Skin epidermis (tissue), 12 donors: ENCODE measurements around the gene PLXNB1.
"Not testable (repeated sequence)": the region's sequence is repeated elsewhere in the genome, so short reads cannot be mapped to it uniquely, and the experiment has no call there.

Experiments used
- H3K27ac ChIP-seq, 21 experiments: fragments of 200-600 bp; sonication (generic) in 11 of 21; one replicate each; pipeline ENCODE4 v1.5.0; 2020; ENCODE audit warnings: mild to moderate bottlenecking in 3 of 21, inconsistent platforms in 2 of 21, moderate library complexity in 2 of 21
- H3K4me3 ChIP-seq, 7 experiments: fragments of 200-600 bp; sonication (generic) in 2 of 7; one replicate each; pipeline ENCODE4 v1.5.0; 2020; ENCODE audit warnings: inconsistent platforms in 2 of 7, mild to moderate bottlenecking in 2 of 7, moderate library complexity in 1 of 7

PLXNB1 gene

GRCh38 chr3:48429960-48430707 lies at the start of gene PLXNB1:
PLXNB1 (minus strand) TSS chr3:48430086; CDS start chr3:48424611, 5,475 bp downstream.
- Histone ChIP-seq H3K27ac (peak within 1 kb of the TSS; percentile 72 to 98 (median 91)), H3K4me3 (peak within 1 kb of the TSS; percentile 48 to 91 (median 67))

- H3K4me3 ChIP-seq = peak overlapping the region in 3 of 7 experiments; percentile 12 to 17 (median 15)
- H3K27ac ChIP-seq = peak overlapping the region in 16 of 21 experiments; percentile 3 to 92 (median 74)
These were observed 49.0 kb upstream of the PLXNB1 start for GRCh38 chr3:48478626-48479555.

- Histone ChIP-seq H3K27ac (peak overlapping the region in 18 of 21 experiments; percentile 3 to 92 (median 72)), H3K4me3 (peak overlapping the region in 1 of 7 experiments; percentile 17)
These were observed 48.2 kb upstream of the PLXNB1 start for GRCh38 chr3:48477959-48478520.

- H3K4me3 ChIP-seq = no peak overlapping the region
- peak overlapping the region in 5 of 21 experiments; percentile 7 to 83 (median 35) for H3K27ac ChIP-seq
These were observed 46.7 kb upstream of the PLXNB1 start for GRCh38 chr3:48476426-48477053.

GRCh38 chr3:48475188-48475587 lies 45.3 kb upstream of the PLXNB1 start:
- Histone ChIP-seq H3K4me3 (no peak overlapping the region), H3K27ac (peak overlapping the region in 5 of 21 experiments; percentile 0 to 58 (median 33))

GRCh38 chr3:48474619-48475018 lies 44.7 kb upstream of the PLXNB1 start:
- Histone ChIP-seq H3K4me3 (no peak overlapping the region), H3K27ac (peak overlapping the region in 2 of 21 experiments; percentile 2 to 58)

- H3K4me3 ChIP-seq = not testable (repeated sequence)
- peak overlapping the region in 7 of 21 experiments; percentile 91 to 99 (median 95) for H3K27ac ChIP-seq
These were observed 44.1 kb upstream of the PLXNB1 start for GRCh38 chr3:48474031-48474430.

GRCh38 chr3:48473617-48473952 lies 43.7 kb upstream of the PLXNB1 start:
- H3K4me3 ChIP-seq = peak overlapping the region in 1 of 7 experiments; percentile 62

GRCh38 chr3:48472923-48473616 lies 43.2 kb upstream of the PLXNB1 start:
- H3K27ac ChIP-seq = peak overlapping the region; percentile 47 to 99 (median 95)
- H3K4me3 ChIP-seq = peak overlapping the region; percentile 50 to 62 (median 54)

More at GRCh38 chr3:48473617-48473952, 43.7 kb upstream of the PLXNB1 start:
- H3K27ac ChIP-seq = peak overlapping the region in 20 of 21 experiments; percentile 84 to 99 (median 95)

- peak overlapping the region; percentile 47 to 99 (median 95) for H3K27ac ChIP-seq
- peak overlapping the region; percentile 50 to 62 (median 54) for H3K4me3 ChIP-seq
These were observed 42.7 kb upstream of the PLXNB1 start for GRCh38 chr3:48472673-48472922.

- Histone ChIP-seq H3K4me3 (no peak overlapping the region), H3K27ac (peak overlapping the region in 12 of 21 experiments; percentile 7 to 99 (median 50))
These were observed 40.4 kb upstream of the PLXNB1 start for GRCh38 chr3:48470286-48470685.

GRCh38 chr3:48469046-48469915 lies 39.4 kb upstream of the PLXNB1 start:
- Histone ChIP-seq H3K27ac (peak overlapping the region in 10 of 21 experiments; percentile 10 to 100 (median 98)), H3K4me3 (no peak overlapping the region)

- no peak overlapping the region for H3K4me3 ChIP-seq
- H3K27ac ChIP-seq = peak overlapping the region in 13 of 21 experiments; percentile 14 to 100 (median 98)
These were observed 38.4 kb upstream of the PLXNB1 start for GRCh38 chr3:48468329-48468731.

GRCh38 chr3:48467473-48468267 lies 37.8 kb upstream of the PLXNB1 start:
- peak overlapping the region in 20 of 21 experiments; percentile 90 to 100 (median 98) for H3K27ac ChIP-seq
- H3K4me3 ChIP-seq = peak overlapping the region in 6 of 7 experiments; percentile 45 to 60 (median 52)

GRCh38 chr3:48467110-48467454 lies 37.2 kb upstream of the PLXNB1 start:
- Histone ChIP-seq H3K27ac (peak overlapping the region; percentile 43 to 100 (median 98)), H3K4me3 (peak overlapping the region; percentile 45 to 60 (median 52))

- peak overlapping the region; percentile 45 to 60 (median 52) for H3K4me3 ChIP-seq
- peak overlapping the region; percentile 43 to 100 (median 98) for H3K27ac ChIP-seq
These were observed 36.7 kb upstream of the PLXNB1 start for GRCh38 chr3:48466386-48467109.
